Parathyroid adenoma (tissue), 2 donors: Measurements from ENCODE around the gene ZNF800.
"Not testable (repeated sequence)": the region's sequence is repeated elsewhere in the genome, so short reads cannot be mapped to it uniquely, and the experiment has no call there.

Experiments
- H2AFZ ChIP-seq: fragments of 300-600 bp; sonication (generic); one replicate; pipeline ENCODE4 v1.7.0; 2017; ENCODE audit warnings: antibody characterized with exemption, mild to moderate bottlenecking
- H3K27ac ChIP-seq: fragments of 300-600 bp; sonication (generic); one replicate; pipeline ENCODE4 v1.7.0; 2017
- H3K27me3 ChIP-seq: fragments of 300-600 bp; sonication (generic); one replicate; pipeline ENCODE4 v1.7.0; 2017; ENCODE audit warnings: low read length; ENCODE audit not compliant: control insufficient read depth, insufficient read depth
- H3K36me3 ChIP-seq: fragments of 300-600 bp; sonication (generic); one replicate; pipeline ENCODE4 v1.7.0; 2017; ENCODE audit warnings: low read length; ENCODE audit not compliant: control insufficient read depth, insufficient read depth
- H3K4me1 ChIP-seq: fragments of 300-600 bp; sonication (generic); one replicate; pipeline ENCODE4 v1.7.0; 2017; ENCODE audit warnings: control low read depth
- H3K4me2 ChIP-seq: fragments of 300-600 bp; sonication (generic); one replicate; pipeline ENCODE4 v1.7.0; 2017; ENCODE audit warnings: low read length
- H3K4me3 ChIP-seq: fragments of 300-600 bp; sonication (generic); one replicate; pipeline ENCODE4 v1.7.0; 2017; ENCODE audit warnings: low read depth, low read length
- H3K79me2 ChIP-seq: fragments of 300-600 bp; sonication (generic); one replicate; pipeline ENCODE4 v1.7.0; 2017; ENCODE audit warnings: control low read depth
- H3K9ac ChIP-seq: fragments of 300-600 bp; sonication (generic); one replicate; pipeline ENCODE4 v1.7.0; 2017; ENCODE audit warnings: mild to moderate bottlenecking
- H3K9me3 ChIP-seq: fragments of 300-600 bp; sonication (generic); one replicate; pipeline ENCODE4 v1.7.0; 2017; ENCODE audit warnings: low read length; ENCODE audit not compliant: control insufficient read depth
- TF ChIP-seq, protein P1 (sequence below): fragments of 300-600 bp; sonication (generic); IDR thresholded peaks from one replicate; pipeline ENCODE4 v1.7.0; 2017; ENCODE audit warnings: antibody characterized with exemption, mild to moderate bottlenecking
- donor health status: primary hyperparathyroidism.

ZNF800 gene

DNA sequence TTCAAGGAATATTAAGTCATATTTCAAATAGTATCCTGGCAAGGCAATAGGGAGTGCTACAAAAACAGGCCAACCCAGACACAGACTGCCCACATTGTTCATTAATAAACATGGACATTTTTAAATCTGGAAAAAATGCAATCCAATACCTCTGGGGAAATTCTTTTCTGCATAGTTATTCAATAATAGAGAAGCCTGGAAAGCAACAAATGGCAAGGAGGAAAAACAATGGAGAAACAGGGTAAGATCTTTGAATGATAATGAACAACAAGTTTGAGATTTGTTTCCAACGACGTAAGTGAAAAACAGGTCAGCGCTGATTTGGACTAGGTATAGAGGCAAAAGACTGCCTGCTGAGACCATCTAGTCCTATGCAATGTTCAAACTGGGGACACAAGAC, 44.7 kb upstream of the ZNF800 start:
- no peak overlapping the region for H2AFZ ChIP-seq
- H3K4me1 ChIP-seq: no peaks in the 10 kb centered on the region
- no peak overlapping the region for H3K4me3 ChIP-seq
- no peaks in the 10 kb centered on the region for H3K79me2 ChIP-seq
- TF ChIP-seq, protein P1, sequence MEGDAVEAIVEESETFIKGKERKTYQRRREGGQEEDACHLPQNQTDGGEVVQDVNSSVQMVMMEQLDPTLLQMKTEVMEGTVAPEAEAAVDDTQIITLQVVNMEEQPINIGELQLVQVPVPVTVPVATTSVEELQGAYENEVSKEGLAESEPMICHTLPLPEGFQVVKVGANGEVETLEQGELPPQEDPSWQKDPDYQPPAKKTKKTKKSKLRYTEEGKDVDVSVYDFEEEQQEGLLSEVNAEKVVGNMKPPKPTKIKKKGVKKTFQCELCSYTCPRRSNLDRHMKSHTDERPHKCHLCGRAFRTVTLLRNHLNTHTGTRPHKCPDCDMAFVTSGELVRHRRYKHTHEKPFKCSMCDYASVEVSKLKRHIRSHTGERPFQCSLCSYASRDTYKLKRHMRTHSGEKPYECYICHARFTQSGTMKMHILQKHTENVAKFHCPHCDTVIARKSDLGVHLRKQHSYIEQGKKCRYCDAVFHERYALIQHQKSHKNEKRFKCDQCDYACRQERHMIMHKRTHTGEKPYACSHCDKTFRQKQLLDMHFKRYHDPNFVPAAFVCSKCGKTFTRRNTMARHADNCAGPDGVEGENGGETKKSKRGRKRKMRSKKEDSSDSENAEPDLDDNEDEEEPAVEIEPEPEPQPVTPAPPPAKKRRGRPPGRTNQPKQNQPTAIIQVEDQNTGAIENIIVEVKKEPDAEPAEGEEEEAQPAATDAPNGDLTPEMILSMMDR: no peak
- H3K9ac ChIP-seq: no peak overlapping the region
- no peaks in the 10 kb centered on the region for H3K27me3 ChIP-seq
- H3K36me3 ChIP-seq: no peaks in the 10 kb centered on the region
- H3K27ac ChIP-seq: no peak overlapping the region
- no peak overlapping the region for H3K4me2 ChIP-seq
- no peaks in the 10 kb centered on the region for H3K9me3 ChIP-seq

DNA sequence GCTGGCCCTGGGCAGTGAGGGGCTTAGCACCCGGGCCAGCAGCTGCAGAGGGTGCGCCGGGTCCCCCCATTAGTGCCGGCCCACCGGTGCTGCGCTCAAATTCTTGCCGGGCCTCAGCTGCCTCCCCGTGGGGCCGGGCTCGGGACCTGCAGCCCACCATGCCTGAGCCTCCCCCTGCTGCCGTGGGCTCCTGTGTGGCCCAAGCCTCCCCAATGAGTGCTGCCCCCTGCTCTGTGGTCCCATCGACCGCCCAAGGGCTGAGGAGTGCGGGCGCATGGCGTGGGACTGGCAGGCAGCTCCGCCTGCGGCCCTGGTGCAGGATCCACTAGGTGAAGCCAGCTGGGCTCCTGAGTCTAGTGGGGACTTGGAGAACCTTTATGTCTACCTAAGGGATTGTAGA, 36.8 kb upstream of the ZNF800 start:
- not testable (repeated sequence) for H3K27me3 ChIP-seq, H3K36me3 ChIP-seq, H3K4me2 ChIP-seq, H3K9ac ChIP-seq, H3K4me3 ChIP-seq, H3K4me1 ChIP-seq, H2AFZ ChIP-seq, H3K79me2 ChIP-seq, H3K27ac ChIP-seq, H3K9me3 ChIP-seq

DNA sequence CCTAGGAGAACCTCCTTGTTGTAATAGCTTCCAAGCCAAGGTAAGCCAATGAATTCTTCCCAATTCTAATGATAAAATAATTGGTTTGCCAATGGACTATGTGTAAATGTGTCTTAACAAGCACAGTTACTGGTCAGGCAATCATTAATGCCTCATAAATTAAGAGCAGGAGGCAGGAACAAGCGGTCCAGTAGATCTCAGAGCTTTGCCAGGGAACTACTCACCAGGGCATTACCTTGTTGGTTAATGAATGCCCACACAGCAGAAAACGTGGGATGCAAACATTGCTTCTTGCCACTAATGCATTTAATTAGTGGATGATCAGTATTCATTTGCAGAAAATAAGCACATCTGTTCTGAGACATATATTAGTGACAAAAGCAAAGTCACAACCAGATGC, 26.7 kb upstream of the ZNF800 start:
- no peaks in the 10 kb centered on the region for H3K9me3 ChIP-seq
- H3K27me3 ChIP-seq: no peaks in the 10 kb centered on the region
- H3K4me2 ChIP-seq: no peak overlapping the region
- no peaks in the 10 kb centered on the region for H3K36me3 ChIP-seq
- no peak overlapping the region for H3K9ac ChIP-seq
- H3K27ac ChIP-seq: no peak overlapping the region
- no peaks in the 10 kb centered on the region for H3K79me2 ChIP-seq
- no peak overlapping the region for H3K4me3 ChIP-seq
- H2AFZ ChIP-seq: no peak overlapping the region
- no peaks in the 10 kb centered on the region for H3K4me1 ChIP-seq
- TF ChIP-seq, protein P1: no peak

DNA sequence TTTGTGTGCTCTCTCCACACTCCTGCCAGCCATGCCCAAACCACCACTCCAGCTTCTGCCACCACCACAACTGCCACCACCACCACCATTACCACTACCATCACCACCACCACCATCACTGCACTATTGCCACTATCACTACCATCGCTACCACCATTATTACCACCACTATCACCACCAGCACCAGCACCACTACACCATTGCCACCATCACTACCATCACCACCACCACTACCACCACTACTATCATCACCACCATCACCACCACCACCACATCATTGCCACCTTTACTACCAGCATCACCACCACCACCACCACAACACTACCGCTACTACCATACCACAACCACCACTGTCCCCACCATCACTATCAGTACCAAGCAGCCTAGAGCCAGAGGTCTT, 26.0 kb upstream of the ZNF800 start:
- no peaks in the 10 kb centered on the region for H3K9me3 ChIP-seq
- no peaks in the 10 kb centered on the region for H3K36me3 ChIP-seq
- H3K4me3 ChIP-seq: no peak overlapping the region
- H3K4me2 ChIP-seq: no peak overlapping the region
- no peak overlapping the region for H3K27ac ChIP-seq
- no peaks in the 10 kb centered on the region for H3K79me2 ChIP-seq
- no peak overlapping the region for H3K9ac ChIP-seq
- no peaks in the 10 kb centered on the region for H3K27me3 ChIP-seq
- no peak overlapping the region for H2AFZ ChIP-seq
- TF ChIP-seq, protein P1: no peak
- no peaks in the 10 kb centered on the region for H3K4me1 ChIP-seq

DNA sequence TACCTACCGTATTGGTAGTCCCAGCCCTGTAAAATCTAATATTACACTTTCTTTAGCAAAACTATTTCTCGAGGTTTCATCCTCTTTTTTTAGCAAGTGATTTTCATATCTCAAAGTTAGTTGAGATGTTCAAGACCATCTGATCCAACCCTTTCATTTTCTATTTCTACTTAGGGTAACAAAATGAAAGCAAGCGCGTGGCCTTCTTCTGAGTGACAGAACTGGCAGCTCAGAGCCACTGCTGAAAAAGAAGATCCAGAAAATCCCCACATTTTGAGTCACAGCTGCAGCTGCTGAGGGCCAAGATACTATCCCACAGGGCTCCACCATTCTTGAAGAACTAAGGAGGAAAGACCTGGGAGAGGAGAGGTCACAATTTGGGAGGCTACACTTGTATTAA, 24.8 kb upstream of the ZNF800 start:
- H2AFZ ChIP-seq: no peak overlapping the region
- no peaks in the 10 kb centered on the region for H3K27me3 ChIP-seq
- no peak overlapping the region for H3K9ac ChIP-seq
- H3K79me2 ChIP-seq: no peaks in the 10 kb centered on the region
- no peaks in the 10 kb centered on the region for H3K4me1 ChIP-seq
- no peaks in the 10 kb centered on the region for H3K36me3 ChIP-seq
- H3K9me3 ChIP-seq: no peaks in the 10 kb centered on the region
- no peak overlapping the region for H3K27ac ChIP-seq
- H3K4me2 ChIP-seq: no peak overlapping the region
- no peak overlapping the region for H3K4me3 ChIP-seq
- TF ChIP-seq, protein P1: no peak
